HEK293T (cell line): ENCODE data around the gene OVOL3.

Source experiments
- BHLHE40 ChIP-seq: fragments of 450-650 bp; IDR thresholded peaks from 2 replicates; pipeline ENCODE4 v1.6.1; 2016; ENCODE audit warnings: mild to moderate bottlenecking, moderate library complexity, borderline replicate concordance
- ELF4 ChIP-seq: fragments of 450-650 bp; IDR thresholded peaks from 2 replicates; pipeline ENCODE4 v1.6.1; 2017; ENCODE audit warnings: antibody characterized with exemption
- FOXK2 ChIP-seq: fragments of 450-650 bp; IDR thresholded peaks from 2 replicates; pipeline ENCODE4 v1.6.1; 2016; ENCODE audit warnings: mild to moderate bottlenecking
- FOXM1 ChIP-seq: fragments of 450-650 bp; IDR thresholded peaks from 2 replicates; pipeline ENCODE4 v1.6.1; 2017; ENCODE audit warnings: mild to moderate bottlenecking, borderline replicate concordance
- HDGF ChIP-seq: fragments of 450-650 bp; IDR thresholded peaks from 2 replicates; pipeline ENCODE4 v1.6.1; 2017; ENCODE audit warnings: antibody characterized with exemption, borderline replicate concordance
- NFRKB ChIP-seq: fragments of 450-650 bp; IDR thresholded peaks from 2 replicates; pipeline ENCODE4 v1.6.1; 2016; ENCODE audit warnings: mild to moderate bottlenecking, moderate library complexity
- PKNOX1 ChIP-seq: fragments of 450-650 bp; IDR thresholded peaks from 2 replicates; pipeline ENCODE4 v1.6.1; 2016
- SUZ12 ChIP-seq: fragments of 450-650 bp; IDR thresholded peaks from 2 replicates; pipeline ENCODE4 v1.6.1; 2016; ENCODE audit warnings: mild to moderate bottlenecking
- ZNF384 ChIP-seq: fragments of 450-650 bp; IDR thresholded peaks from 2 replicates; pipeline ENCODE4 v1.6.1; 2016

GRCh38 chr19:36142496-36142895, 31.6 kb downstream of the OVOL3 start:
- TF ChIP-seq PKNOX1: no peak
- no peak for TF ChIP-seq FOXM1
- no peak for TF ChIP-seq BHLHE40
- no peak for TF ChIP-seq NFRKB
- TF ChIP-seq SUZ12: no peak
- no peak for TF ChIP-seq ZNF384
- TF ChIP-seq ELF4: no peak
- TF ChIP-seq FOXK2: no peak
- TF ChIP-seq HDGF: no peak
